GM18909 (cell line): ENCODE data around the gene SFXN2.
"Not testable (repeated sequence)": the region's sequence is repeated elsewhere in the genome, so short reads cannot be mapped to it uniquely, and the experiment has no call there.

Experiments used
- ATAC-seq: cut with Tn5 transposase; IDR thresholded peaks from one replicate; pipeline ENCODE4 v1.9.1; 2021; ENCODE audit warnings: mild to moderate bottlenecking; ENCODE audit not compliant: unreplicated experiment, poor library complexity

The SFXN2 gene

DNA sequence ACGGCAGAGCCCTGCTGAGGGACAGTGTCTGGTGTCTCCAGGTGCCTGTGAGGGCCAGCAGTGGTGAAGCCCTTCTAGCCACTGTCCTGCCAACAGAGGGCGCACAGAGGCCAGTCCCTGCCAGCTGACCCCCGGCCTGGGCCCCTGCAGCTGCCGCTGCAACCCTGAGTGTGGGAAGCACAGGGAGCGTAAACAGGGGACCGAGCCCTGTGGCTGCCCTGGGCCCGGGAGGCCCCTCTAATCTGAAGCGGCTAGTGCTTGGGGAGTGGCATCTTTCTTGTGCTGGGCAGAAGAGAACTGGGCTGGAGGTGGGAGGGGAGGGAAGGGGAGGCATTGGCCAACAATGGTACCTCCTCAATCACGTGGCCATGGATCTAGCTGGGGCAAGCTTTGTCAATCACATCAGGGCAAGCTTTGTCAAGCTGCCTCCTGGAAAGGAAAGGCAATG lies 35.6 kb upstream of the SFXN2 start:
- peak; percentile 41 for ATAC-seq

DNA sequence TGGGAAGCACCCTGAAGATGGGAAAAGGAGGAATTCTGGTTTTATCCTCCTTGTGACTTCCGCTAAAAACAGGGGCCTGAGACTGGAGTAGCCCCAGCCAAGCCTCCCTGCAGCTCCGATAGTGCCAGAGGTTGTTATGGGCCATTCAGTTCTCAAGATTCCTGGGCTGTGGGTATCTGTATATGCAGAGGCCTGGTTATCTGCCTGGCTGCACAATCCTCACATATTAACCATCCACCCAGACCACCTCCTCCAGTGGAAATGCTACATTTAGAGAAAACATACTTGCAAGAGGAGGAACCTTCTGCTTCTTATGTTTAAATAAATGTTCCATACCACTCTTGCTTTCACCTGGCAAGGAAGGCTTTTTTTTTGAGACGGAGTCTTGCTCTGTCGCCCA lies 34.8 kb upstream of the SFXN2 start:
- no peak for ATAC-seq

DNA sequence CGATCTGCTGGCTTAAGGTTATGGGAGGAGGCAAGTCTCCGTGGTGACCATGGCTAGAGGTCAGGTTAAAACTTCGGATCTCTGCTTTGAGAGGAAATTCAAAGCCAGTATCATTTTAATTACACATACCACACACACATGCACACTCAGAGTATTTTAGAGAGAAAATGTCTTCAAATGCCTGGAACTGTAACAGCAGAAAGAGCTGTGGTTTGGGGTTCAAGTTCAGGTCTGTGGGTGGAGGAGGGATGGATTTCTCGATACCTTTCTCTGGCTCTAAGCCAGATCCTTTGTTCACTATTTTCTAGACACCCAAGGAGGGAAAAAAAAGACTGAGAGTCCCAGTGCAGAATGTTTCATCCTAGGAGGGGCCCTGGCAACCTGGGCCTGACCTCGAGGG lies 32.7 kb upstream of the SFXN2 start:
- no peak for ATAC-seq

GRCh38 chr10:102682416-102682815 lies 32.0 kb upstream of the SFXN2 start:
- no peak for ATAC-seq

DNA sequence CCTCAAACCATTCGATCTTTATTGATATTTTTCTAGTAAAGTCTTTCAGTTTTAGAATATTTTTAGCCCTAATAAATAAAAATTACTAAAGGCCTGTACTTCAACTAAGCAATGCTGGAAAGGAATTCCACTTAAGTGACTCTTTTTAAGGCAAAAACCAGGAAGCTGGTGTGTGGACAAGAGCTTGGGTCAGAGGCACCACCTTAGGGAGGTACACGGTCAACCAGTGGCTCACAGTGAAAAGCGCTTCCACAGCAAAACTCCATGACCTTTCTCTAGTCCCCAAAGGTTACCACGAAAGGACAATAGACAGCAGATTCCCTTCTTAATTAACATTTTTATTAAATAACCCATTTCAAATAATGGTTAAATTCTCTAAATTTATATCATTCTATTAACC lies 31.5 kb upstream of the SFXN2 start:
- ATAC-seq = no peak

DNA sequence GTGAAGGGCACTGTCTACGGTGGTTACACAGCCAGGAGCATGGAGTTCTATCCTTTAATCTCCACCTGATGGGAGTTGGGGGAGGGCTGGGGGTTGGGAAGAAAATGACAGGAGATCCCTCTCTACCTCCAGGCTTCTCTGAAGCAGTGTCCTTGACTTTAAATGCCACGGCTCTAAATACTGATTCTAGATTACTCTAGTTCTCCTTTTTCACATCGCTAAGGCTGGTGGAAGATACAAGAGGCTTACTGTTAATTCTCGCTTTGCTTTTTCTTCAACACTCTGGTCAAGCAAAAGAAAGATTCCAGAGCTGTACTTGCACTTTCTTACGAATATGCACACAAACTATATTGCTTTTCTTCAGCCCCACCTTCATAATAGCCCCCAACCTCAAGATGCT lies 30.7 kb upstream of the SFXN2 start:
- ATAC-seq = no peak

GRCh38 chr10:102691285-102692066 lies 23.0 kb upstream of the SFXN2 start:
- no peak for ATAC-seq

GRCh38 chr10:102695401-102695800 lies 19.0 kb upstream of the SFXN2 start:
- not testable (repeated sequence) for ATAC-seq

GRCh38 chr10:102696736-102697135 lies 17.7 kb upstream of the SFXN2 start:
- ATAC-seq = no peak

GRCh38 chr10:102698894-102699293 lies 15.5 kb upstream of the SFXN2 start:
- no peak for ATAC-seq

GRCh38 chr10:102701272-102701671 lies 13.2 kb upstream of the SFXN2 start:
- ATAC-seq = no peak

- no peak for ATAC-seq
Observed at GRCh38 chr10:102701796-102702195, 12.6 kb upstream of the SFXN2 start.

DNA sequence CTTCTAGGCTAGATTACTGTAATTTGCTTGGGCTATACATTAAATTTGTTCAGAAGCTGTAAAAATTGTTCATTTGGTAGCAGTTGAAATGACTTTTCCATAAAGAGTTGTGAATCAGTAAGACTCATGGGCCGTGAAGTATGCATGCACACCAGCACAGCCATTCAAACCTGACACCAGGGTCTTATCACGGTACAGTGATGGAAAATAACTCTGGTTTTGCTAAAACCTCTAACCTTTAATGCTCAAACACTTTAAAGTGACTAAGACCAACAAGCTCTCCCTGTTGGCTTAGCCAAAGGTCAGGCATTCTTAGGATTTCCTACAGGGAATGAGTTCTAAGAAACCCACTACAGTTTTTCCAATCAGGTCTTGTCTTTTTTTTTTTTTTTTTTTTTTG lies 11.7 kb upstream of the SFXN2 start:
- ATAC-seq = no peak

DNA sequence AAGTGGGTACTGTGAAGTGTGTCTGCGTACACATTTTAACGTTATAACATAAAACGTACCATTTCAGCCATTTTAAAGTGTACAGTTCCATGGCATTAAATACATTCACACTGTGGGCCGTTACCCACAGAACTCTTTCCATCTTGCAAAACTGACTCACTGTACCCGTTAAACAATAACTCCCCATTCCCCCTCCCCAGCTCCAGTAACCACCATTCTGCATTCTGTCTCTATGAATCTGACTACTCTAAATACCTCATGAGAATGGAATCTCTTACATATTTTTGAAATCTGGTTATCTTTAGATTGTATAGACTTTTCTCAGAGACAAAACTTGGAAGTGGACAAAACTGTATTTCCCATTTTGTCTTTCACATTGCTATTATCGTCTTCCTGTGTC lies 9.5 kb upstream of the SFXN2 start:
- ATAC-seq = no peak

DNA sequence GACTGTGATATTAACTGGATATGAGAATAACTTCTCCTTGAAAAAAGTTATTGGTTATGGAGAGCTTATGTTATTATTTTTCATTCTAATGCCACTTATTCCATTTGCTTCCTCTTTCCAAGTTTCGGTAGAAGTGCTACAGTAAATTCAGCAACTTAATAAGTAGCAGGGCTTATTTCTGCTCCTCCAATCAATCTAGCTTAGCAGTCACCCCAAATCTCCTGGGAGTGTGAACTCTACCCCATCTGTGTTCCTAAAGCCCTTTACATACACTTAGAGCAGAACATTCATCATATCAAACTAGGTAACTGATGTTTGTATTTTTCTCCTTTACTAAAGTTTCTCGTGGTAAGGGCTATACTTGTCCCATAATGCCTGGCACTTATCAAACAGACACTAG lies 8.9 kb upstream of the SFXN2 start:
- no peak for ATAC-seq

DNA sequence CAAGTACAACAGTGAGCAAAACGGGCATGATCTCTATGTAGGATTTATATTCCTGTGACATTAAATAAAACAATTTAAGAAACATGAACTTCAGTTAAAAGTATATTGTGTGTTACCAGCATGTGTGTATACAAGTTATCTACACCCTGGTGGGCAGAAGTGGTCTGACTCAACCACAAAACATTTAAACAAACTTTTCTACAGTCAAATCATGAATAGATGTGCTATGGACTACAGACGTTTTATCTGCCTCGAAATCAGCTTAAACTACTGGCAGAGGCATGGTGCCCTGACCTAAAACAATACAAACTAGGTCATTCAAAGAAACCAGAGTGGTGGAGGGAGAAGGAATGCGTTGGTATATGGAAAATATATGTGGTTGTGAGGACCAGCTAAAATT lies 3.8 kb upstream of the SFXN2 start:
- no peak for ATAC-seq

GRCh38 chr10:102712089-102712488 lies 2.3 kb upstream of the SFXN2 start:
- ATAC-seq = no peak

GRCh38 chr10:102712843-102713538 lies 1.4 kb upstream of the SFXN2 start:
- ATAC-seq = no peak

DNA sequence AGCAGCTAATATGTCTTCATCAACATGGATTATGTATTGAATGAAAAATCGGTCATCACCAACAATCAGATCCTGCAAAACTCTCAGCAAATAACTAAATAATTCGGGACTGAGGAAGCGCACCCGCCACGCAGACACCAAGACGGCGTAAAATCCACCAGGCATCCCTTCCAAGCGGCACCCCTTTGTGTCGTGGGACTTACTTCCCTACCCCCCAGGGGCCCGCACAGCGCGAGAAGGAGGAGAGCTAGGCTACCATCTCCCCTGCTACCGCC lies 960 bp upstream of the SFXN2 start:
- ATAC-seq = peak; percentile 49

- ATAC-seq = peak; percentile 84
Observed at GRCh38 chr10:102713814-102714620, 419 bp upstream of the SFXN2 start, which contains the start of gene ARL3. Gene ARL3 (minus strand): TSS chr10:102714397. CDS start chr10:102714275, 122 bp downstream.

DNA sequence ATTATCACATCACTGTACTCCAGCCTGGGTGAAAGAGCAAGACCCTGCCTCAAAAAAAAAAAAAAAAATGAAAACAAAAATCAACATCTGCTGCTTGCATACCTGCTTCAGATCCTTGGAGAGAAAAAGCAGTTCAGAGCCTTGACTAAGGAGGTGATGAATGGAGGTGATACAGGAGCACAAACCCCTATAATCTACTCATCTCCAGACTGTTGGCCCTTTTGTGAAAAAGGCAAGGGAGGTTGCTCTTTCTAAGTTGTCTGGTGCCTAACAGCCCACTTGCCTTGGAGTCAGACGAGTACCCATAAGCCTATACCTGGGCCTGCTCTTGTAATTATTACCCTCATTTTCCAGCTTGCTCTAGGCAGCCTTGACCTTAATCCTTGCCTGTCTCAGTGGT lies 1.4 kb downstream of the SFXN2 start:
- ATAC-seq = no peak
